WTC11 (cell line): Measurements from ENCODE around the gene RAC2. TPM values are rescaled to one million over a fixed set of nuclear protein-coding genes. Genes with fewer than 3 reads are reported as not detected.
"Not testable (repeated sequence)": the region's sequence is repeated elsewhere in the genome, so short reads cannot be mapped to it uniquely, and the experiment has no call there.

Experiments used
- ATAC-seq: fragments of 200-7000 bp; cut with Tn5 transposase; 2 replicates; pipeline ENCODE4 v1.10.0; 2021; ENCODE audit warnings: mild to moderate bottlenecking, moderate library complexity
- CTCF ChIA-PET: fragments of 300-600 bp; sonication (Branson Sonifier 250); formaldehyde crosslinking; loops from one replicate; lab custom pipeline; 2021; ENCODE audit warnings: antibody characterized with exemption; lab: Charles Lee
- POLR2A ChIA-PET: fragments of 350-600 bp; sonication (Branson Sonifier 250); formaldehyde crosslinking; loops from one replicate; lab custom pipeline; 2021; ENCODE audit warnings: antibody characterized with exemption; lab: Charles Lee
- DNase-seq: peaks from one replicate; pipeline ENCODE4 v3.0.0; 2021; ENCODE audit warnings: low spot score
- H3K27ac Mint-ChIP-seq: 2 replicates; pipeline ENCODE4 v1.8.0; 2021; ENCODE audit warnings: mixed read lengths
- H3K27me3 Mint-ChIP-seq: 2 replicates; pipeline ENCODE4 v1.8.0; 2021; ENCODE audit warnings: low read depth, mild to moderate bottlenecking, moderate library complexity, mixed read lengths
- H3K36me3 Mint-ChIP-seq: 2 replicates; pipeline ENCODE4 v1.8.0; 2021; ENCODE audit warnings: mixed read lengths
- H3K4me1 Mint-ChIP-seq: 2 replicates; pipeline ENCODE4 v1.8.0; 2022; ENCODE audit warnings: mixed read lengths
- H3K4me3 Mint-ChIP-seq: 2 replicates; pipeline ENCODE4 v1.8.0; 2021; ENCODE audit warnings: mild to moderate bottlenecking, moderate library complexity, mixed read lengths
- H3K9me3 Mint-ChIP-seq: 2 replicates; pipeline ENCODE4 v1.8.0; 2021; ENCODE audit warnings: mixed read lengths
- AR ChIP-seq: fragments of 250-450 bp; sonication (Bioruptor Pico); IDR thresholded peaks from 2 replicates; pipeline ENCODE4 v1.9.0; 2021; ENCODE audit warnings: mild to moderate bottlenecking
- E2F5 ChIP-seq: sonication (generic); formaldehyde crosslinking; IDR thresholded peaks from 2 replicates; pipeline ENCODE4 v1.8.1; 2022; ENCODE audit warnings: mild to moderate bottlenecking, moderate library complexity, missing genetic modification reagents
- ESRRA ChIP-seq: sonication (generic); formaldehyde crosslinking; IDR thresholded peaks from 2 replicates; pipeline ENCODE4 v1.8.1; 2022; ENCODE audit warnings: mild to moderate bottlenecking, missing genetic modification reagents, borderline replicate concordance
- GTF2I ChIP-seq: fragments of 250-450 bp; sonication (Bioruptor Pico); conservative IDR thresholded peaks from 2 replicates; pipeline ENCODE4 v1.4.0; 2021; ENCODE audit warnings: mild to moderate bottlenecking
- IRF2 ChIP-seq: sonication (generic); formaldehyde crosslinking; IDR thresholded peaks from 2 replicates; pipeline ENCODE4 v1.8.0; 2022; ENCODE audit warnings: low read depth, missing genetic modification reagents, borderline replicate concordance
- JAZF1 ChIP-seq: fragments of 250-450 bp; sonication (Bioruptor Pico); IDR thresholded peaks from 2 replicates; pipeline ENCODE4 v1.9.0; 2021; ENCODE audit warnings: moderate library complexity, mild to moderate bottlenecking, inconsistent platforms
- KAT7 ChIP-seq: sonication (generic); formaldehyde crosslinking; IDR thresholded peaks from 2 replicates; pipeline ENCODE4 v1.8.1; 2023; ENCODE audit warnings: missing genetic modification reagents, mild to moderate bottlenecking, borderline replicate concordance
- MLX ChIP-seq: sonication (generic); formaldehyde crosslinking; IDR thresholded peaks from 2 replicates; pipeline ENCODE4 v1.8.1; 2023; ENCODE audit warnings: mild to moderate bottlenecking, missing genetic modification reagents, moderate library complexity
- MXD4 ChIP-seq: fragments of 250-450 bp; sonication (Bioruptor Pico); IDR thresholded peaks from 2 replicates; pipeline ENCODE4 v1.8.0; 2021; ENCODE audit warnings: mild to moderate bottlenecking, moderate library complexity, borderline replicate concordance
- MYBL2 ChIP-seq: sonication (generic); formaldehyde crosslinking; IDR thresholded peaks from 2 replicates; pipeline ENCODE4 v1.8.1; 2023; ENCODE audit warnings: mild to moderate bottlenecking, moderate library complexity, missing genetic modification reagents
- NR1H2 ChIP-seq: sonication (generic); formaldehyde crosslinking; IDR thresholded peaks from 2 replicates; pipeline ENCODE4 v1.9.0; 2021; ENCODE audit warnings: mild to moderate bottlenecking, moderate library complexity, missing genetic modification reagents
- NR2C2 ChIP-seq: sonication (generic); formaldehyde crosslinking; IDR thresholded peaks from 2 replicates; pipeline ENCODE4 v1.8.0; 2022; ENCODE audit warnings: mild to moderate bottlenecking, missing genetic modification reagents
- PRRX2 ChIP-seq: fragments of 250-450 bp; sonication (Bioruptor Pico); IDR thresholded peaks from 2 replicates; pipeline ENCODE4 v1.8.0; 2021; ENCODE audit warnings: mild to moderate bottlenecking
- RELA ChIP-seq: sonication (generic); formaldehyde crosslinking; IDR thresholded peaks from 2 replicates; pipeline ENCODE4 v1.8.1; 2022; ENCODE audit warnings: missing genetic modification reagents, mild to moderate bottlenecking, borderline replicate concordance
- SMAD3 ChIP-seq: sonication (generic); formaldehyde crosslinking; IDR thresholded peaks from 2 replicates; pipeline ENCODE4 v1.8.0; 2022; ENCODE audit warnings: missing genetic modification reagents, mild to moderate bottlenecking, borderline replicate concordance
- TEAD4 ChIP-seq: sonication (generic); formaldehyde crosslinking; IDR thresholded peaks from 2 replicates; pipeline ENCODE4 v1.8.0; 2022; ENCODE audit warnings: mild to moderate bottlenecking, missing genetic modification reagents
- TP53 ChIP-seq: sonication (generic); formaldehyde crosslinking; IDR thresholded peaks from 2 replicates; pipeline ENCODE4 v1.8.1; 2023; ENCODE audit warnings: mild to moderate bottlenecking, missing genetic modification reagents
- ZBTB21 ChIP-seq: sonication (generic); formaldehyde crosslinking; IDR thresholded peaks from 2 replicates; pipeline ENCODE4 v1.8.1; 2023; ENCODE audit warnings: mild to moderate bottlenecking, missing genetic modification reagents, borderline replicate concordance
- ZNF396 ChIP-seq: fragments of 250-450 bp; sonication (Bioruptor Pico); IDR thresholded peaks from 2 replicates; pipeline ENCODE4 v1.8.0; 2021; ENCODE audit warnings: mild to moderate bottlenecking, moderate library complexity, borderline replicate concordance
- ZNF416 ChIP-seq: fragments of 250-450 bp; sonication (Bioruptor Pico); IDR thresholded peaks from 2 replicates; pipeline ENCODE4 v1.9.0; 2021; ENCODE audit warnings: mild to moderate bottlenecking, inconsistent platforms
- ZNF423 ChIP-seq: fragments of 250-450 bp; sonication (Bioruptor Pico); IDR thresholded peaks from 2 replicates; pipeline ENCODE4 v2.1.2; 2022; ENCODE audit warnings: mild to moderate bottlenecking, moderate library complexity
- ZNF512 ChIP-seq: sonication (generic); formaldehyde crosslinking; IDR thresholded peaks from 2 replicates; pipeline ENCODE4 v1.8.1; 2022; ENCODE audit warnings: missing genetic modification reagents, borderline replicate concordance
- total RNA-seq: library from RNA; stranded (reverse); gene quantifications from 3 replicates; pipeline ENCODE4 v1.2.3, GENCODE V29; 2021
- TF ChIP-seq, protein P1 (sequence below): sonication (generic); formaldehyde crosslinking; IDR thresholded peaks from 2 replicates; pipeline ENCODE4 v1.8.1; 2023; ENCODE audit warnings: mild to moderate bottlenecking, missing genetic modification reagents

RAC2 gene
- total RNA-seq, 1 experiment from 2014 or later = 3.6 TPM

- ATAC-seq (no peak), DNase-seq (no peak)
- 0 out of 2 replicates have a peak, but pooled peaks cover 3% of the 10 kb centered on the region for H3K27me3 Mint-ChIP-seq
- H3K4me1 Mint-ChIP-seq = peaks cover 18% of the 10 kb centered on the region
- ChIA-PET CTCF (interaction anchor here (3.6 to 4.9 kb wide), 3 partner anchors 15 to 157 kb away, joined by 21 to 68 read pairs (median 23); partner anchors contain the start of gene C1QTNF6), POLR2A (no interaction called here)
- H3K36me3 Mint-ChIP-seq = no peaks in the 10 kb centered on the region
- TF ChIP-seq ZNF396 (no peak), ZNF416 (CRISPR knock-in tag) (no peak), ZNF512 (CRISPR knock-in tag) (no peak), TEAD4 (no peak), KAT7 (CRISPR knock-in tag) (no peak), E2F5 (CRISPR knock-in tag) (no peak), ZBTB21 (CRISPR knock-in tag) (no peak), RELA (no peak), SMAD3 (CRISPR knock-in tag) (no peak), ESRRA (no peak), IRF2 (CRISPR knock-in tag) (no peak), MYBL2 (CRISPR knock-in tag) (no peak), MLX (CRISPR knock-in tag) (no peak), PRRX2 (CRISPR knock-in tag) (no peak), ZNF423 (no peak), NR2C2 (no peak), JAZF1 (CRISPR knock-in tag) (no peak)
- no peak overlapping the region for H3K27ac Mint-ChIP-seq
- H3K4me3 Mint-ChIP-seq = no peak overlapping the region
- H3K9me3 Mint-ChIP-seq = no peaks in the 10 kb centered on the region
Measured at GRCh38 chr22:37202001-37202555, 42.0 kb downstream of the RAC2 start.

DNA sequence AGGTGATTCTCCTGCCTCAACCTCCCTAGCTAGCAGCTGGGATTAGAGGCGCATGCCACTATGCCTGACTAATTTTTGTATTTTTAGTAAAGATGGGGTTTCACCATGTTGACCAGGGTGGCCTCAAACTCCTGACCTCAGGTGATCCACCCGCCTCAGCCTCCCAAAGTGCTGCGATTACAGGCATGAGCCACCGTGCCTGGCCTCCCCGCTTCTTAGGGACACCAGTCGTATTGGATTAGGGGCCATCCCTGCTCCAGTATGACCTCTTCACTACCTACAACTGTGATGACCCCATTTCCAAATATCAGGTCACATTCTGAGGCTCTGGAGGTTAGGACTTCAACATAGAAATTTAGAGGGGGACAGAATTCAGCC is 42.6 kb downstream of the RAC2 start:
- H3K36me3 Mint-ChIP-seq, POLR2A ChIA-PET, H3K4me3 Mint-ChIP-seq, ATAC-seq, H3K9me3 Mint-ChIP-seq, H3K27me3 Mint-ChIP-seq, DNase-seq, H3K27ac Mint-ChIP-seq: not testable (repeated sequence)
- CTCF ChIA-PET = interaction anchor here (0.6 to 4.9 kb wide), 8 partner anchors 8 to 156 kb away, joined by 3 to 68 read pairs (median 21); partner anchors contain the start of gene C1QTNF6
- H3K4me1 Mint-ChIP-seq = peaks cover 23% of the 10 kb centered on the region

- TF ChIP-seq AR (CRISPR knock-in tag) (no peak), GTF2I (peak; percentile 87; the same call in 1 of the 2 replicates), ZNF512 (CRISPR knock-in tag) (no peak), MXD4 (CRISPR knock-in tag) (no peak), NR1H2 (no peak), TP53 (CRISPR knock-in tag) (no peak)
- TF ChIP-seq, protein P1, sequence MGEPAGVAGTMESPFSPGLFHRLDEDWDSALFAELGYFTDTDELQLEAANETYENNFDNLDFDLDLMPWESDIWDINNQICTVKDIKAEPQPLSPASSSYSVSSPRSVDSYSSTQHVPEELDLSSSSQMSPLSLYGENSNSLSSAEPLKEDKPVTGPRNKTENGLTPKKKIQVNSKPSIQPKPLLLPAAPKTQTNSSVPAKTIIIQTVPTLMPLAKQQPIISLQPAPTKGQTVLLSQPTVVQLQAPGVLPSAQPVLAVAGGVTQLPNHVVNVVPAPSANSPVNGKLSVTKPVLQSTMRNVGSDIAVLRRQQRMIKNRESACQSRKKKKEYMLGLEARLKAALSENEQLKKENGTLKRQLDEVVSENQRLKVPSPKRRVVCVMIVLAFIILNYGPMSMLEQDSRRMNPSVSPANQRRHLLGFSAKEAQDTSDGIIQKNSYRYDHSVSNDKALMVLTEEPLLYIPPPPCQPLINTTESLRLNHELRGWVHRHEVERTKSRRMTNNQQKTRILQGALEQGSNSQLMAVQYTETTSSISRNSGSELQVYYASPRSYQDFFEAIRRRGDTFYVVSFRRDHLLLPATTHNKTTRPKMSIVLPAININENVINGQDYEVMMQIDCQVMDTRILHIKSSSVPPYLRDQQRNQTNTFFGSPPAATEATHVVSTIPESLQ (CRISPR knock-in tag) = no peak
- TF ChIP-seq, all 79 proteins: peak for 1
- Mint-ChIP-seq H3K4me1 (peaks cover 33% of the 10 kb centered on the region), H3K4me3 (no peak overlapping the region), H3K27ac (no peak overlapping the region), H3K36me3 (no peaks in the 10 kb centered on the region), H3K27me3 (0 out of 2 replicates have a peak, but pooled peaks cover 3% of the 10 kb centered on the region), H3K9me3 (no peaks in the 10 kb centered on the region)
- ATAC-seq (peak; percentile 18), DNase-seq (no peak)
- POLR2A ChIA-PET = interaction anchor here (1.3 kb wide), 1 partner anchor 12 kb away, joined by 4 read pairs; the partner anchor contains the start of gene C1QTNF6
- CTCF ChIA-PET = interaction anchor here (0.6 to 4.9 kb wide), 63 partner anchors 9 to 639 kb away, joined by 3 to 68 read pairs (median 6); partner anchors contain the start of genes C1QTNF6, IL2RB, KCTD17 and MFNG
Measured at GRCh38 chr22:37199760-37200108, 44.3 kb downstream of the RAC2 start.
